HG02759 (cell line): Measurements from ENCODE around the gene RPE.

Source experiments
- ATAC-seq: cut with Tn5 transposase; IDR thresholded peaks from one replicate; pipeline ENCODE4 v1.9.1; 2021; ENCODE audit warnings: mild to moderate bottlenecking, moderate library complexity; ENCODE audit not compliant: unreplicated experiment

RPE gene

DNA sequence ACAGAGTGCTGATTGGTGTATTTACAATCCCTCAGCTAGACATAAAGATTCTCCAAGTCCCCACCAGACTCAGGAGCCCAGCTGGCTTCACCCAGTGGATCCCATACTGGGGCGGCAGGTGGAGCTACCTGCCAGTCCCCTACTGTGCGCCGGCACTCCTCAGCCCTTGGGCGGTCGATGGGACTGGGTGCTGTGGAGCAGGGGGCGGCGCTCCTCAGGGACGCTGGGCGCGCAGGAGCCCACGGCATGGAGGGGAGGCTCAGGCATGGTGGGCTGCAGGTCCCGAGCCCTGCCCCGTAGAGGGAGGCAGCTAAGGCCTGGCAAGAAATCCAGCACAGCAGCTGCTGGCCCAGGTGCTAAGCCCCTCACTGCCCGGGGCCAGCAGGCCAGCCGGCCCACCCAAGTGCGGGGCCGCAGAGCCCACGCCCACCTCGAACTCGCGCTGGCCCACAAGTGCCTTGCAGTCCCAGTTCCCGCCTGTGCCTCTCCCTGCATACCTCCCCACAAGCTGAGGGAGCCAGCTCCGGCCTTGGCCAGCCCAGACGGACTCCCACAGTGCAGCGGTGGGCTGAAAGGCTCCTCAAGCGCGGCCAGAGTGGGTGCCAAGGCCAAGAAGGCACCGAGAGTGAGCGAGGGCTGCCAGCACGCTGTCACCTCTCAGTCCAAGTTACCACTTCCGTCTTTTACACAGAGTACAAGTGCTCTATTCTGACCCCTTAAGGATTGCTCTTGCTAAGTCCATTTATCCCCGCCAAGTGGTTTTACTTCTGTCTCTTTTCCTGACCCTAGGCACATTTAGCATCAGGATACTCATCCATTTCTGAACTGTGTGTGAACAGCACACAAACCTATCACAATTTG, 1.7 kb upstream of the RPE start:
- no peak for ATAC-seq

DNA sequence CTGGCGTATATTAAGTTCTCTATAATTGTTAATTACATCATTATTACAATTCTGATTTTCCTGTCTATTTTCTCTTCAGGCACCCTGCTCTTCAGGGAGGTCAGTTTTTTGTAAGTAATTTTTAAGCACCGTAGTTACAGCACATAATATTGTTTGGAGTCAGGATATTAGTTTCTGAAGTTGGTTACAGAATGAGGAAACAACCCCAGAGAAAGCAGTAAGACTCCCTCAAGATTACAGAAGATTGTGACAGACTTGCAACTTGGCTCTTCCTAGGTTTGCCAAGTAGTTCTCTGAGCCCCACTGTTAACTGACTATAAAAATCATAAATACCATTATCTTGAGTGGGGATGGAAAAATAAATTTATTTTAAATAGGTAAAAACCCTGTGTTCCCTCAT, 921 bp downstream of the RPE start:
- no peak for ATAC-seq

DNA sequence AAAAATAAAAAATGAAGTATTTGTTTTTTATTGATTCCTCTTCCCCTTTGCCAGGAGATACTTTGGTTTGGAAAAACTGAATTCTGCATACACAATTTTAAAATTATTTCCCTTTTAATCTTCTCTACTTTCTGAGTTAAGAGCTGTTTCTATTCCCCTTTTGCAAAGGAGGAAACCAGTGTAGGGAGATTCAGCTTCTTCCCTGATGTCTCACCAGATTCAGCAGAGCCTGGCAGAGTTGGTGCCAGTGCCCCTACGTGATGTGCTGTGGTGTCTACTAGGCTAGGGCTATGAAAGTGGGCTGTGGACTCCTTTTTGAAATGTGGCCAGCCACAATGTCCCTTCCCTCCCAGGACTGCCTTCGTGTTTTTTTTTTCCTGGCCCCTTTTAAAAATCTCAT, 2.4 kb downstream of the RPE start:
- ATAC-seq: no peak

DNA sequence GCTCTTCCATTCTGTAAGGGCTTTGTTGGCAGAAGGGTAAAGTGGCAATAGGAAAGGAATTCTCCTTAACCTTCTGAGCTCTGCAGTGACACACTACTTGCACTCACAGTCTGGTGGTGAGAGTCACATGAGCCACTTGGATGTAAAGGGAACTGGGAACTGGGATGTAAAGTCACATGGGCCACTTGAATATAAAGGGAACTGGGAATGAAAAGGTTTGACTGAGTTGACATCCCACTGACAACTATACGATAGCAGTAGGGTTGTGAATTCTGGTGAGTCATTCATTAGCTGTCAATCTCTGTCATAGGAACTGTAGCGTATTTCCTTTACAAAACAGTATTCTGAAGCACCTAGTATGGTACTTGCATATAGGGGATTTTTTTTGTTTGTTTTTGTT, 5.5 kb downstream of the RPE start:
- no peak for ATAC-seq

DNA sequence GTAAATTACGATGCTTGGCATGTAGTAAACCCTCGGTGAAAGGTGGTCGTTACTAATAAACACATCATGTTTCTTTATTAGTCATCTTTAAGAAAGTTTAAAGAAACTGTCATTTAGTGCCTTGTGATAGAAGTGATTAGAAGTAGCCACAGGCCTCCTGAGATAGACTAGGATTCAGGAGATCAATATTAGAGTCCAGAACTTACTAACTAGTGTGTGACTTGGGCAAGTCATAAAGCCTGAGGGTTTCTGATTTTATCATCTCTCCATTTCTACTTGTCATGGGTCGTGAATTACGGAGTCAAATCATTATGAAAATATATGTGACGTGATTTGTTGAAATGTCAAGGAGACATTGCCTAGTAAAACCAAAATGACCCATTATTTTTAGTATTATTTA, 6.7 kb downstream of the RPE start:
- ATAC-seq: no peak

DNA sequence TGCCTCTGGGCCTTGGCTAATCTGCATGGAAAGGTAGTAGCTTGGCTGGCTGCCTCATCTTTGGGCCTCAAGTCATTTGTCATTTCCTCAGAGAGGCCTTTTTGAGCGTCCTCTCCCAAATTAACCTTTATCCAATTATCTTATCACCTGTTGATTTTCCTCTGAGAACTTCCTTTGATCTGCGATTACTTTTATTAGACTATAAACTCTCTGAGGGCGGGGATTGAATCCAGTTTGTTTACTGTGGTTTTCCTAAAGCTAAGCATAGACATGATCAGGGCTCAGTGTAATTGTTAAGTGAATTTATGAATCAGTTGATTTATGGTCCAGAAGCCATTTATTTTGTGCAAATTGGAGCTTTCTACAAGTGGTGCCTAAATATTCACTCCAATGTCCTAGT, 7.5 kb downstream of the RPE start:
- ATAC-seq: no peak

DNA sequence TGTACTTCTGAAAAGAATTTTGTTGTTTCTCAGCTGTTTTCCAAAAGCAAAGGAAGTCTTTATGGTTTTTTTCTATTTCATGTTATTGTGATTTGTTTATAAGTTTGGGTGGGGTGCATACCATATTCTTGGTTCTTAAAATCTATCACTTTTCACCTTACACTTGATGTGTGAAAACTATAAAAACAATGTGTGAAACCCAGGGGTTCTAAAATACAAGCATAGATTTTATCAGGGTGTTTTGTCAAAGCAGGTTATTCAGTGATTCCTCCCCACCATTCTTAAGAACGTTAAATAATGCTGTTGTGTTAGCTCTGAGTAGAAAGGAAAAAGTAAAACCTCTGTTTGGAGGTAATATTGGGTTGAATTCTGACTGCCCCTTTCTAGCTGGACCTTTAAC, 17.7 kb downstream of the RPE start:
- no peak for ATAC-seq

DNA sequence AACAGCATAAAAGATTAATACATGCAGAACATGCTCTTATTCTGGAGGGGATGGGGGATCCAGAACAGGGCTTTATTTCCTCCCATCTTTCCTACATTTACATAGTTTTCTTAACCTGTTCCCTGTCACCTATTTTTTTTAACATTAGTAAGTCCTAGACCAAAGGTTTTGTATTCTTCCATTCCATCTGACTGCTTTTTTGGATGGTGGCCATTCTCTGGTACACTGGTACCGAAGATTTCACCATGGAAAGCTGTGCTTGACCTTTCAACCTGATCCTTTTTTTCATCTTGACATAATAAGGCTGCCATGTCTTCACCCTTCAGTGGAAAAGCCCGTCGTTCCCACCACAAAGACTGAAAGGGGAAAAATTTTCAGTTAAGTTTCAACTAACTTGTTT, 20.4 kb downstream of the RPE start:
- ATAC-seq: no peak

DNA sequence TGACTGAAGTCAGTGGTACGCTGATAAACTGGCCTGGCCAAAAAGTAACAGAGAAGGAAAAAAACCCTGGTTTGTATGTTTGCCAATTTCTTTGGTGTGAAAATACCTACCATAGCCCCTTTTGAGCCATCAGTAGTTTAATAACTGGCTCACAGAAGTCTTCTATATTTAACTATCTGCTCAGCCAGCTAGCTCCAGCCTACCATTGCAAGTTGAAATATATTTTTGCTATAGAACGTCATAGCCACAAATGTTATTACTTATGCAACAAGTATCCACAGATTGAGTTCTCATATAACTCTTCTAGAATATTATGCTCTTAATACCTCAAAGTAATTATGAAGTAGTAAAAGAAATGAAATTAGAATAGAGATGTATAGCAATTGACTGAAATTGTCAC, 25.2 kb downstream of the RPE start:
- ATAC-seq: no peak

DNA sequence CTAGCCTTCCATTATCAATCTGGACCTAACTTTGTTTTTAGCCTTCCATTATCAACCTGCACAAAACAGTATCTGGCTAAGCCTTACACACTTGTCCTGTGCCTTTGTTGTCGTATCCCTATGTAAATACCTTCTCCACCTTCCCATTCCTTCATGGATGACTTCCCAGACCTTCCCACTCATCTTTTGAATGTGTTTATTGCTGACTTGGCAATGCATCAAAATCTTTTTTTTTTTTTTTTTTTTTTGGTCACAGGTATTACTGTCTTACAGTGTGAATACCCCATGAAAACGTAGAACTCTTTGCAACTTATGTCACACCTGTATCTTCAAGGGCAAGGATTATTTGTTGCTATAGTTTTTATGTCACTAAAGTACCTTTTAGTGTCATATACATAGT, 25.7 kb downstream of the RPE start:
- ATAC-seq: no peak

DNA sequence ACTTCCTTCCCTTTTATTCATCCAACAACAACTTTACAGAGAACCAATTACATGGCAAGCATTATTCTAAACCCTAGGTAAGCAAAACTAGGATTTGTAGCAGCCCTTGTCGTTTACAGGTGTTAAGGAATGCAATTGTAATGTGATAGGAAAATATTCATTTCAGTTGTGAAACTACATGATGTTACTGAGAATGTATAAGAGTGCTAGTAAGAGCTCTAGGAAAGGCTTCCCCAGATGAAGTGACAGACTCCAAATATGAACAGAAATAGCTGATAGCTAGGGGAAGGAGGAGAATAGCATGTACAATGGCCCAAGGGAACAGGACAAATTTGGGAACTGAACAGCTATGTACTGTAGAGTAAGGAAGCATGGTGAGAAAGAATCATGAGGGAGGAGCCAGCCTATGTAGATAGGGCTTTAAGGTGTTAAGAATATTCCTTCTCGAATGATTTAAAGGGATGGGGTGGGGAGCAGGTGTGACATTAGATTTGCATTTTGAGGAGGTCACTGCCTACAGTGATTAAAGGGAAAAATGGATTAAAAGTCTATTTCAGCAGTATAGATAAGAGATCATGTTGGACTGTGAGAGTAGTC, 31.7 kb downstream of the RPE start:
- no peak for ATAC-seq

DNA sequence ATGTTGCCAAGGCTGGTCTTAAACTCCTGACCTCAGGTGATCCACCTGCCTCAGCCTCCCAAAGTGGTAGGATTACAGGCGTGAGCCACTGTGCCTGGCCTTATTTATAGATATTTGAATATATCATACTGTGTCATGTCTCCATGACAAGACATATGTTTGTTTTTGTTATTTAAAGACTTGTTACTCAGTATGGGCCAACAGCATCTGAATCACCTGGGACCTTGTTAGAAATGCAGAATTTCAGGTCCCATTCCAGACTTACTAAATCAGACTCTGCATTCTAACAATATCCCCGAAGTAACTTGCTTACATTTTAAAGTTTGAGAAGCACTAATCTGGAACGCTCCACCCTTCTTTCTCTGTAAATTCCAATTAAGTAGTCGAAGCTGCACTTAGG, 33.2 kb downstream of the RPE start:
- no peak for ATAC-seq

DNA sequence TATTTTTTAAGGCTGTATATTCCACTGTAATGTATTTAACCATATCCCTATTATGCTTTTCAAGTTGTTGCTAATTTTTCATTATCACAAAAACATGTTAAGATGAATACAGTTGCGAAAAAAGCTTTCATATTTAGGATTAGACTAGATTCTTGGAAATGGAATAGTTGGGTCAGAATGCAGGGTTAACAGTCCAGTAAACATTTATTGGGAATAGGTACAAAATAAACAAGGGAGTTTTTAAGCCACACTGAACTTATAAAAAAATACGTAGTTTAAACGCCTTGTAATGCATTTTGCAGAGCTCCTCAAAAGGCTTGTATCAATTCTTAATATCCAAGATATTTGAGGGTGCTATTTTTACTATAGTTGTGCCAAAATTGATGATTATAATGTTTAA, 35.6 kb downstream of the RPE start:
- ATAC-seq: no peak

DNA sequence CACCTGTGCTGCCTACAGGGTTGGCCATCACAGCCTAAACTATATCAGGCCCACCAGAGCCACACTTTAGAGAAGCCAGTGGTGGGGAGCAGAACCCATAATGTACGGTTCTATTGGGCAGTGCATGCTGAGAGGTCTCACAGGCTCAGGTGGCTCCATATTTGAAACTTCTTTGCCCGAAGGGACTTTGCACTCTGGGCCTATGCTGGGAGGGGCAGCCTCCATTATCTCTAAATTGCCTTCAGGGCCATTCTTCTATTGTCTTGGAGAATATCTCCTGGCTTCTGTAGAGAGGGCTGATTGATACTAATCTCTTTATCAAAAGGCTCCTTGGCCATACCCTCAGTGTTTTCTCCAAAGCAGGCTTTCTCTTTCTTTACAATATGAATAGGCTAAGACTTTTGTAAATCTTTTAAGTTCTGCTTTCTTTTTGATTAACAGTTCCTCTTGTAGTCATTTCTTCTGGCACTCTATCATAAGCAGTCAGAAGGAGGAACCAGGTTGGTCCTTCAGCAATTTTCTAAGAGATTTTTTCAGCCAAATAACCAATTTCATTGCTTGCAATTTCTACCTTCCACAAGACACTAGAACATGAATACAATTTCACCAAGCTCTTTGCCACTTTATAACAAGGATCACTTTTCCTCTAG, 44.5 kb downstream of the RPE start:
- ATAC-seq: no peak

DNA sequence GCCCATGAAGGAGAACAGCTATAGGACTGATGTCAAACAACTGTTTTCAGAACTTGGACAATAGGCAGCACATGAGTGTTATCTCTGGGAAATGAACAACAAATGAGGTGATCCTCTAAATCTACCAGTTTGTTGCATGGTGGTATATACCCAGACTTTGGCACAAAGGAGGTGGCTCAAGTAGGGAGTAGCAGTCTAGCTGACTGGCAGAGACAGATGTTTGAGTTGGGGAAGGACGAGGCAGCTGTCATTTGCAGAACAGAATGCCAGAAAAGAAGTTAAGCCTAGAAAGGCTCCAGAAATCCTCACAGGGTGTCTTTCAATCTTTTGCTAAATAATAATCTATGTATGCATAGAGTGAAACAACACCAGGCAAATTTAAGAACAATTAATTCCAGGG, 47.4 kb downstream of the RPE start:
- ATAC-seq: no peak

DNA sequence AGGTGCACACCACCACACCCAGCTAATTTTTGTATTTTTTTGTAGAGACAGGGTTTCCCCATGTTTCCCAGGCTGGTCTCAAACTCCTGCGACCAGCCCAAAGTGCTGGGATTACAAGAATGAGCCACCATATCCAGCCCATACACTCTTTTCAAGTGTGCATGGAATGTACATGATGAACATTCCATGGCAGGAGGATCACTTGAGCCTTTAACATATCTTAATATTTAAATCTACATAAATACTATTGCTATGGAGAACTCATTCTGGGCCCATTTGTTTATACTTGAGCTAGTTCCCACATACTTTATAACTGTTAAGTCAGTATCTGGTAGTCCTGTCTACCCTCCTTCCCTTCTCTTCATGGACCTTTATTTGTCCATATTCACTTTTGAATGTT, 48.4 kb downstream of the RPE start:
- no peak for ATAC-seq

DNA sequence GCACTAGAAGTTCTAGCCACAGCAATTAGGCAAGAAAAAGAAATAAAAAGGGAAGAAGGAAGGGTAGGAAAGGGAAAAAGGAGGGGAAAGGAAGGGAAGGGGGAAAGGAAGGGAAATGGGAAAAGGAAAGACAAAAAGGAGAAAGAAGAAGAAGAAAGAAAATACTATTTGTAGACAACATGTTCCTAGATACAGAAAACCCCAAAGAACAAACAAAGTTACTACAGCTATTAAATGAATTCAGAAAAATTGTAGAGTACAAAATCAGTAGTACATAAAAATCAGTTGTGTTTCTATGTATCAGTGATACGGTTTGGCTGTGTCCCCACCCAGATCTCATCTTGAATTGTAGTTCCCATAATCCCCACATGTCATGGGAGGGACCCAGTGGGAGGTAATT, 52.3 kb downstream of the RPE start:
- no peak for ATAC-seq

DNA sequence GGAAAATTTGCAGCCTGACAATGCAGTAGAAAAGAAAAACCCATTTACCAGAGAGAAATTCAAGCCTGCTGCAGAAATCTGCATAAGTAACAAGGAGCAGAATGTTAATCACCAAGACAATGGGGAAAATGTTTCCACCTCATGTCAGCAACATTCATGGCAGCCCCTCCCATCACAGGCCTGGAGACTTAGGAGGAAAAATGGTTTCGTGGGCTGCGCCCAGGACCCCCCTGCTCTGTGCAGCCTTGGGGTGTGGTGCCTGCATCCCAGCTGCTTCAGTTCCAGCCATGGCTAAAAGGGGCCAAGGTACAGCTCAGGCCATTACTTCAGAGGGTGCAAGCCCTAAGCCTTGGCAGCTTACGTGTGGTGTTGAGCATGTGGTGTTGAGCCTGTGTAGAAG, 53.4 kb downstream of the RPE start:
- no peak for ATAC-seq

DNA sequence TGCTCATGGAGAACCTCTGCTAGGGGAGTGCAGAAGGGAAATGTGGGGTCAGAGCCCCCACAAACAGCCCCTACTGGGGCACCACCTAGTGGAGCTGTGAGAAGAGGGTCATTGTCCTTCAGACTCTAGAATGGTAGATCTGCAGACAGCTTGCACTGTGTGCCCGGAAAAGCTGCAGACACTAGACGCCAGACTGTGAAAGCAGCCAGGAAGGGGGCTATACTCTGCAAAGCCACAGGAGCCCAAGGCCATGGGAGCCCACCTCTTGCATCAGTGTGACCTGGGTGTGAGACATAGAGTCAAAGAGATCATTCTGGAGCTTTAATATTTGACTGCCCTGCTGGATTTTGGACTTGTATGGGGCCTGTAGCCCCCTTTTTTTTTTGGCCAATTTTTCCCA, 60.9 kb downstream of the RPE start:
- ATAC-seq: no peak
